Parathyroid adenoma (tissue), 2 donors: ENCODE measurements around the gene PLCB1.

ENCODE experiments used
- H2AFZ ChIP-seq: fragments of 300-600 bp; sonication (generic); one replicate; pipeline ENCODE4 v1.7.0; 2017; ENCODE audit warnings: antibody characterized with exemption, mild to moderate bottlenecking
- H3K27ac ChIP-seq: fragments of 300-600 bp; sonication (generic); one replicate; pipeline ENCODE4 v1.7.0; 2017
- H3K27me3 ChIP-seq: fragments of 300-600 bp; sonication (generic); one replicate; pipeline ENCODE4 v1.7.0; 2017; ENCODE audit warnings: low read length; ENCODE audit not compliant: control insufficient read depth, insufficient read depth
- H3K36me3 ChIP-seq: fragments of 300-600 bp; sonication (generic); one replicate; pipeline ENCODE4 v1.7.0; 2017; ENCODE audit warnings: low read length; ENCODE audit not compliant: control insufficient read depth, insufficient read depth
- H3K4me1 ChIP-seq: fragments of 300-600 bp; sonication (generic); one replicate; pipeline ENCODE4 v1.7.0; 2017; ENCODE audit warnings: control low read depth
- H3K4me2 ChIP-seq: fragments of 300-600 bp; sonication (generic); one replicate; pipeline ENCODE4 v1.7.0; 2017; ENCODE audit warnings: low read length
- H3K4me3 ChIP-seq: fragments of 300-600 bp; sonication (generic); one replicate; pipeline ENCODE4 v1.7.0; 2017; ENCODE audit warnings: low read depth, low read length
- H3K79me2 ChIP-seq: fragments of 300-600 bp; sonication (generic); one replicate; pipeline ENCODE4 v1.7.0; 2017; ENCODE audit warnings: control low read depth
- H3K9ac ChIP-seq: fragments of 300-600 bp; sonication (generic); one replicate; pipeline ENCODE4 v1.7.0; 2017; ENCODE audit warnings: mild to moderate bottlenecking
- H3K9me3 ChIP-seq: fragments of 300-600 bp; sonication (generic); one replicate; pipeline ENCODE4 v1.7.0; 2017; ENCODE audit warnings: low read length; ENCODE audit not compliant: control insufficient read depth
- CTCF ChIP-seq: fragments of 300-600 bp; sonication (generic); IDR thresholded peaks from one replicate; pipeline ENCODE4 v1.7.0; 2017; ENCODE audit warnings: antibody characterized with exemption, mild to moderate bottlenecking
- donor health status: primary hyperparathyroidism.

Gene PLCB1

GRCh38 chr20:8573686-8574085 is 441.6 kb downstream of the PLCB1 start:
- H2AFZ ChIP-seq = no peak overlapping the region
- H3K27ac ChIP-seq = no peak overlapping the region
- H3K36me3 ChIP-seq = no peaks in the 10 kb centered on the region
- H3K9ac ChIP-seq = no peak overlapping the region
- H3K27me3 ChIP-seq = no peaks in the 10 kb centered on the region
- H3K4me3 ChIP-seq = no peak overlapping the region
- H3K79me2 ChIP-seq = no peaks in the 10 kb centered on the region
- no peak for TF ChIP-seq CTCF
- H3K9me3 ChIP-seq = no peaks in the 10 kb centered on the region
- H3K4me1 ChIP-seq = no peaks in the 10 kb centered on the region
- H3K4me2 ChIP-seq = no peak overlapping the region

GRCh38 chr20:8575114-8575513 is 443.0 kb downstream of the PLCB1 start:
- Histone ChIP-seq H3K9me3 (no peaks in the 10 kb centered on the region), H3K27ac (no peak overlapping the region), H3K9ac (no peak overlapping the region), H2AFZ (no peak overlapping the region), H3K4me3 (no peak overlapping the region), H3K4me2 (no peak overlapping the region), H3K79me2 (peaks cover 4% of the 10 kb centered on the region), H3K27me3 (no peaks in the 10 kb centered on the region), H3K4me1 (no peaks in the 10 kb centered on the region), H3K36me3 (no peaks in the 10 kb centered on the region)
- no peak for TF ChIP-seq CTCF

- no peak overlapping the region for H2AFZ ChIP-seq
- H3K4me3 ChIP-seq = no peak overlapping the region
- no peaks in the 10 kb centered on the region for H3K27me3 ChIP-seq
- H3K79me2 ChIP-seq = peaks cover 10% of the 10 kb centered on the region
- no peaks in the 10 kb centered on the region for H3K4me1 ChIP-seq
- H3K36me3 ChIP-seq = no peaks in the 10 kb centered on the region
- H3K27ac ChIP-seq = no peak overlapping the region
- no peaks in the 10 kb centered on the region for H3K9me3 ChIP-seq
- H3K9ac ChIP-seq = no peak overlapping the region
- H3K4me2 ChIP-seq = no peak overlapping the region
- TF ChIP-seq CTCF = no peak
Measured at GRCh38 chr20:8578161-8578865, 446.2 kb downstream of the PLCB1 start.

GRCh38 chr20:8579035-8579434 is 447.0 kb downstream of the PLCB1 start:
- Histone ChIP-seq H3K27me3 (no peaks in the 10 kb centered on the region), H3K9me3 (no peaks in the 10 kb centered on the region), H3K36me3 (no peaks in the 10 kb centered on the region)

More at GRCh38 chr20:8579035-8579434, 447.0 kb downstream of the PLCB1 start:
- Histone ChIP-seq H3K9ac (no peak overlapping the region), H3K4me3 (no peak overlapping the region), H3K79me2 (peaks cover 10% of the 10 kb centered on the region), H3K4me2 (no peak overlapping the region), H2AFZ (no peak overlapping the region), H3K27ac (no peak overlapping the region), H3K4me1 (no peaks in the 10 kb centered on the region)
- TF ChIP-seq CTCF = no peak
